Fibroblast of lung (primary cell): ENCODE results near the gene TREML4. TPM values are rescaled to one million over a fixed set of nuclear protein-coding genes. Genes with fewer than 3 reads are reported as not detected.

ENCODE experiments used
- DNase-seq, 2 donors: peaks; one replicate each; pipeline versions ENCODE4 v3.0.0 to v3.0.0-alpha.2; 2010; ENCODE audit warnings: low read depth in 2 of 2
- H2AFZ ChIP-seq: 2 replicates; pipeline ENCODE4 v1.5.1; 2012; ENCODE audit warnings: low read length, control low read depth, inconsistent platforms
- H3K27ac ChIP-seq: 2 replicates; pipeline ENCODE4 v1.5.1; 2011; ENCODE audit warnings: low read length, control low read depth; ENCODE audit not compliant: insufficient read depth
- H3K27me3 ChIP-seq: 2 replicates; pipeline ENCODE4 v1.5.1; 2011; ENCODE audit warnings: mild to moderate bottlenecking, low read length; ENCODE audit not compliant: control insufficient read depth, insufficient read depth
- H3K36me3 ChIP-seq: 2 replicates; pipeline ENCODE4 v1.5.1; 2011; ENCODE audit warnings: low read length; ENCODE audit not compliant: control insufficient read depth, insufficient read depth
- H3K4me1 ChIP-seq: 2 replicates; pipeline ENCODE4 v1.5.1; 2011; ENCODE audit warnings: low read length; ENCODE audit not compliant: control insufficient read depth, insufficient read depth; ENCODE audit errors: extremely low read depth
- H3K4me2 ChIP-seq: 2 replicates; pipeline ENCODE4 v1.5.1; 2011; ENCODE audit warnings: low read length, control low read depth; ENCODE audit not compliant: insufficient read depth; ENCODE audit errors: extremely low read depth
- H3K4me3 ChIP-seq, 4 experiments: fragments of 200-600 bp in 1 of 4; sonication (generic) in 1 of 4; replicated peaks in 1 of 4; 2 replicates each; pipeline ENCODE4 v1.5.1; 2011 to 2016; ENCODE audit warnings: low read length in 4 of 4, low read depth in 3 of 4, mild to moderate bottlenecking in 3 of 4, control low read depth in 2 of 4, inconsistent platforms in 1 of 4, mixed read lengths in 1 of 4; ENCODE audit not compliant: insufficient read depth in 1 of 4; ENCODE audit errors: control extremely low read depth in 1 of 4
- H3K79me2 ChIP-seq: 2 replicates; pipeline ENCODE4 v1.5.1; 2012; ENCODE audit warnings: mild to moderate bottlenecking, low read length, inconsistent platforms; ENCODE audit not compliant: control insufficient read depth, insufficient read depth
- H3K9ac ChIP-seq: 2 replicates; pipeline ENCODE4 v1.5.1; 2011; ENCODE audit warnings: mild to moderate bottlenecking, low read length, control low read depth; ENCODE audit not compliant: insufficient read depth
- H3K9me3 ChIP-seq: 2 replicates; pipeline ENCODE4 v1.5.1; 2012; ENCODE audit warnings: low read depth, low read length; ENCODE audit not compliant: control insufficient read depth, insufficient read depth
- H4K20me1 ChIP-seq: 2 replicates; pipeline ENCODE4 v1.5.1; 2011; ENCODE audit warnings: low read length; ENCODE audit not compliant: control insufficient read depth, insufficient read depth; ENCODE audit errors: extremely low read depth
- CTCF ChIP-seq, 2 donors: IDR thresholded peaks in 1 of 2; conservative IDR thresholded peaks in 1 of 2; 1 replicate in 1 of 2; 2 replicates in 1 of 2; pipeline ENCODE4 v1.5.1; 2011 to 2012; ENCODE audit warnings: low read length in 2 of 2, control low read depth in 1 of 2, inconsistent platforms in 1 of 2, low read depth in 1 of 2, mild to moderate bottlenecking in 1 of 2
- EZH2 ChIP-seq: IDR thresholded peaks from 2 replicates; pipeline ENCODE4 v1.5.1; 2012; ENCODE audit warnings: low read length, control low read depth, mild to moderate bottlenecking; ENCODE audit errors: missing control alignments
- polyA plus RNA-seq, 2 donors: library from polyadenylated mRNA; depleted of rRNA in 1 of 2; stranded (reverse) in 1 of 2; unstranded in 1 of 2; fragments of >200 nt; gene quantifications; 2 replicates each; pipeline ENCODE4 v1.2.1, GENCODE V29; 2011 to 2012; ENCODE audit warnings: missing spikeins in 1 of 2
- total RNA-seq: library from RNA; depleted of rRNA; stranded (reverse); fragments of >200 nt; gene quantifications from 2 replicates; pipeline ENCODE4 v1.2.1, GENCODE V29; 2014

The TREML4 gene
- total and polyA plus RNA-seq, 2 donors (not counting 1 experiment from before 2014, with no cell fraction given), result not detected

DNA sequence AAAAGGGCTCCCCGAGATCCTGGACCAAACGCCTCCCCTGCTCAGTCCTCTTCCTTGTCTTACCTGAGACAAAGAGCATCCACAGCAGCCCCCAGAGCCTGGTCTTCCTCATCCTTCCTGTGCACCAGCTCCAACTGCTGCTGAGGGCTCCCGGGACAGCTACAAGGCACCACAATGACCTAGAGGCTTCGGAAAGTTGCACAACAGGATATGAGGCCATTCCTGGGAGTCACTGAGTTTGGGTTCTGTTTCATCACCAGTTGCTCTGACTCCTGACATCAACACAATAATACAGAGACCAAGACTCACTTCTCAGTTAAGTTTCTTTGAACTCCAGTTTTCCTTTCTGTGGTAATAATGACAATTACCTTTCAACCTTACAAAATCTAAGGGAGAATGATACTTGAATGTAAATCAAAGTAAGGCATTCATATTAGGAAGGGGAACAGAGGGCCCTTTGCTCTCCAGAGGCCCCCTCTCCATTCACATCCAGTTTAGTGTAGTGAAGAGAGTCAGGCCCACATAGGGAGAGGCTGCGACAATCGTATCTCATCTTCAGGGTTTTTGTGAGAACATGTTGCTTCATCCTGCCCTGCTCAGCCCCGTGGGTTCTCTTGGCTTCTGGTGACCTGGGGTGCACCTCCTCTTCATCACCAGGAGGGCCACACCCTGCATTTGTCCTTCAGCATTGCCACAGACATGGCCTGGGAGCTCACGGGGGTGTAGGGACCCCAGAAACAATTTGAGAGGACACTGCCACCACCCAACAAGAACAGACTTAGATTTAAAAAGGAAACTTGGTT is 58.6 kb downstream of the TREML4 start, which contains the start of gene TREM1:
Gene TREM1 (minus strand): TSS at position 139 of the 803 bp plus-strand sequence. CDS start 27 bp downstream, at position 112.
- no peaks in the 10 kb centered on the region for H3K36me3 ChIP-seq
- no peaks in the 10 kb centered on the region for H3K27me3 ChIP-seq
- no peaks in the 10 kb centered on the region for H3K79me2 ChIP-seq
- H3K4me3 ChIP-seq, result no peak within 1 kb of the TSS
- H3K4me1 ChIP-seq, result no peaks in the 10 kb centered on the region
- H3K9ac ChIP-seq, result no peak within 1 kb of the TSS
- H3K27ac ChIP-seq, result peak within 1 kb of the TSS; percentile 9
- no peaks in the 10 kb centered on the region for H4K20me1 ChIP-seq
- TF ChIP-seq CTCF (conservative IDR thresholded peaks at IDR 0.05 in 1 of 2, IDR thresholded peaks at IDR 0.05 in 1 of 2; ENCODE audit: low read depth in 1 of 2, low read length in 2 of 2) (no peak), EZH2 (no peak)
- DNase-seq, result peak in 1 of 2 donors; percentile 82
- no peak within 1 kb of the TSS for H3K4me2 ChIP-seq
- no peaks in the 10 kb centered on the region for H3K9me3 ChIP-seq
- H2AFZ ChIP-seq, result no peak within 1 kb of the TSS

- TF ChIP-seq CTCF (conservative IDR thresholded peaks at IDR 0.05 in 1 of 2, IDR thresholded peaks at IDR 0.05 in 1 of 2; ENCODE audit: low read depth in 1 of 2, low read length in 2 of 2) (no peak), EZH2 (no peak)
- Histone ChIP-seq H3K79me2 (no peaks in the 10 kb centered on the region), H3K36me3 (no peaks in the 10 kb centered on the region), H3K4me1 (no peaks in the 10 kb centered on the region), H3K9ac (no peak overlapping the region), H3K4me2 (no peak overlapping the region), H3K4me3 (no peak overlapping the region), H3K27me3 (no peaks in the 10 kb centered on the region), H4K20me1 (no peaks in the 10 kb centered on the region), H3K9me3 (no peaks in the 10 kb centered on the region), H2AFZ (no peak overlapping the region), H3K27ac (no peak overlapping the region)
- peak in 1 of 2 donors; percentile 14 for DNase-seq
Measured at GRCh38 chr6:41288030-41288753, 60.0 kb downstream of the TREML4 start.

Other genes starting within 250 kb of the TREML4 start
- gene UNC5CL, start 189.1 kb upstream of the TREML4 start, total RNA-seq, result 0.17 and 0.26 TPM in 2 replicates
- 0.01 TPM in 1 of 2 replicates, not detected in the other for gene UNC5CL, start 189.1 kb upstream of the TREML4 start, polyA plus RNA-seq
- gene TSPO2, start 185.9 kb upstream of the TREML4 start, total RNA-seq, result not detected in 2 replicates
- gene TSPO2, start 185.9 kb upstream of the TREML4 start, polyA plus RNA-seq, result not detected in 2 replicates
- not detected in 2 replicates for gene APOBEC2, start 175.1 kb upstream of the TREML4 start, total RNA-seq
- gene APOBEC2, start 175.1 kb upstream of the TREML4 start, polyA plus RNA-seq, result not detected in 2 replicates
- 10.3 and 12.4 TPM in 2 replicates for gene OARD1, start 156.0 kb upstream of the TREML4 start, total RNA-seq
- 9.8 and 11.7 TPM in 2 replicates for gene OARD1, start 156.0 kb upstream of the TREML4 start, polyA plus RNA-seq
- 10.0 and 14.9 TPM in 2 replicates for gene NFYA, start 155.4 kb upstream of the TREML4 start, total RNA-seq
- 6.9 and 10.0 TPM in 2 replicates for gene NFYA, start 155.4 kb upstream of the TREML4 start, polyA plus RNA-seq
- not detected in 2 replicates for gene TREML1, start 74.0 kb upstream of the TREML4 start, total RNA-seq
- not detected in 2 replicates for gene TREML1, start 74.0 kb upstream of the TREML4 start, polyA plus RNA-seq
- gene TREM2, start 65.2 kb upstream of the TREML4 start, total RNA-seq, result under 0.01 and 0.17 TPM in 2 replicates
- gene TREM2, start 65.2 kb upstream of the TREML4 start, polyA plus RNA-seq, result not detected in 2 replicates
- not detected in 2 replicates for gene TREML2, start 27.2 kb upstream of the TREML4 start, total RNA-seq
- gene TREML2, start 27.2 kb upstream of the TREML4 start, polyA plus RNA-seq, result not detected in 2 replicates
- 0.26 TPM in 1 of 2 replicates, not detected in the other for gene TREM1, start 58.3 kb downstream of the TREML4 start, total RNA-seq
- gene TREM1, start 58.3 kb downstream of the TREML4 start, polyA plus RNA-seq, result 0.25 TPM in 1 of 2 replicates, not detected in the other
- not detected in 2 replicates for gene NCR2, start 107.3 kb downstream of the TREML4 start, total RNA-seq
- gene NCR2, start 107.3 kb downstream of the TREML4 start, polyA plus RNA-seq, result not detected in 2 replicates